HepG2 (cell line): ENCODE results near the gene COPS3. TPM values are rescaled to one million over a fixed set of nuclear protein-coding genes. Genes with fewer than 3 reads are reported as not detected.

ENCODE experiments used
- AHR ChIP-seq: IDR thresholded peaks from 2 replicates; pipeline ENCODE4 v1.6.1; 2018; ENCODE audit warnings: missing genetic modification reagents, missing compliant biosample characterization
- FOSL2 ChIP-seq: sonication (generic); formaldehyde crosslinking; IDR thresholded peaks from 2 replicates; pipeline ENCODE4 v1.4.0; 2020; ENCODE audit warnings: missing genetic modification reagents
- FOXP1 ChIP-seq, 2 experiments: fragments of 450-650 bp in 1 of 2; IDR thresholded peaks; 2 replicates each; pipeline ENCODE4 v1.6.1; 2017 to 2018; ENCODE audit warnings: antibody characterized with exemption in 1 of 2
- HNF4A ChIP-seq: sonication (generic); formaldehyde crosslinking; IDR thresholded peaks from 2 replicates; pipeline ENCODE4 v1.4.0; 2020; ENCODE audit warnings: missing genetic modification reagents
- JDP2 ChIP-seq: sonication (generic); formaldehyde crosslinking; IDR thresholded peaks from 2 replicates; pipeline ENCODE4 v1.8.1; 2022; ENCODE audit warnings: missing genetic modification reagents, borderline replicate concordance
- PAWR ChIP-seq: sonication (generic); formaldehyde crosslinking; IDR thresholded peaks from 2 replicates; pipeline ENCODE4 v1.4.0; 2020; ENCODE audit warnings: missing genetic modification reagents, mild to moderate bottlenecking, borderline replicate concordance
- SMARCE1 ChIP-seq: fragments of 450-650 bp; IDR thresholded peaks from 2 replicates; pipeline ENCODE4 v1.6.1; 2017; ENCODE audit warnings: borderline replicate concordance
- SSRP1 ChIP-seq: IDR thresholded peaks from 2 replicates; pipeline ENCODE4 v1.6.1; 2016; ENCODE audit warnings: control low read depth
- TBP ChIP-seq: sonication (generic); formaldehyde crosslinking; IDR thresholded peaks from 2 replicates; pipeline ENCODE4 v1.5.0; 2020; ENCODE audit warnings: missing genetic modification reagents
- TOE1 ChIP-seq: sonication (generic); formaldehyde crosslinking; IDR thresholded peaks from 2 replicates; pipeline ENCODE4 v1.4.0; 2020; ENCODE audit warnings: mild to moderate bottlenecking, missing genetic modification reagents
- ZFAT ChIP-seq: sonication (generic); formaldehyde crosslinking; conservative IDR thresholded peaks from 2 replicates; pipeline ENCODE4 v1.8.1; 2023; ENCODE audit warnings: missing genetic modification reagents, inconsistent platforms
- ZNF160 ChIP-seq: sonication (generic); formaldehyde crosslinking; IDR thresholded peaks from 2 replicates; pipeline ENCODE4 v1.8.0; 2022; ENCODE audit warnings: mild to moderate bottlenecking, inconsistent platforms, missing genetic modification reagents
- ZNF451 ChIP-seq: sonication (generic); formaldehyde crosslinking; IDR thresholded peaks from 2 replicates; pipeline ENCODE4 v1.5.0; 2020; ENCODE audit warnings: mild to moderate bottlenecking, missing genetic modification reagents
- ZNF7 ChIP-seq: IDR thresholded peaks from 2 replicates; pipeline ENCODE4 v1.6.1; 2016; ENCODE audit warnings: missing biosample characterization, missing genetic modification reagents
- ZXDC ChIP-seq: sonication (generic); formaldehyde crosslinking; IDR thresholded peaks from 2 replicates; pipeline ENCODE4 v1.5.0; 2020; ENCODE audit warnings: mild to moderate bottlenecking, missing genetic modification reagents
- polyA plus RNA-seq, 8 experiments: library from polyadenylated mRNA; depleted of rRNA in 3 of 8; stranded (reverse) in 7 of 8; unstranded in 1 of 8; fragments of >200 nt; fragmentation: Illumina TruSeq in 4 of 8; extraction: Trizol in 4 of 8; gene quantifications; 2 replicates each; pipeline versions ENCODE4 v1.2.1 to v1.2.3, GENCODE V29; 2011 to 2016; ENCODE audit warnings: low read depth in 4 of 8, missing spikeins in 1 of 8, mixed read lengths in 1 of 8; ENCODE audit not compliant: insufficient read depth in 1 of 8
- total RNA-seq, 5 experiments: library from RNA; depleted of rRNA; stranded (reverse); fragments of >200 nt; fragmentation: Illumina TruSeq; extraction: Trizol; gene quantifications; 2 replicates each; pipeline ENCODE4 v1.2.3, GENCODE V29; 2016; ENCODE audit warnings: low read depth in 1 of 5
- TF ChIP-seq, protein P1 (sequence below): sonication (generic); formaldehyde crosslinking; conservative IDR thresholded peaks from 2 replicates; pipeline ENCODE4 v1.8.1; 2023; ENCODE audit warnings: missing genetic modification reagents
- TF ChIP-seq, protein P2 (sequence below): IDR thresholded peaks from 2 replicates; pipeline ENCODE4 v1.6.1; 2012; ENCODE audit warnings: inconsistent platforms
- TF ChIP-seq, protein P3 (sequence below): sonication (generic); formaldehyde crosslinking; IDR thresholded peaks from 2 replicates; pipeline ENCODE4 v1.5.0; 2020; ENCODE audit warnings: mild to moderate bottlenecking, missing genetic modification reagents, borderline replicate concordance

COPS3 gene
- total and polyA plus RNA-seq, 2 of the 13 experiments (the other 11 are each of a cell fraction or from before 2014, with no cell fraction given): 46.3 to 103 TPM

GRCh38 chr17:17237026-17237799 lies 43.8 kb downstream of the COPS3 start, which contains the start of gene FLCN (continued):
- TF ChIP-seq ZFAT (CRISPR knock-in tag): no peak
- no peak for TF ChIP-seq ZNF7 (CRISPR knock-in tag)
- no peak for TF ChIP-seq ZXDC (CRISPR knock-in tag)
- TF ChIP-seq AHR: no peak; the same call in 1 of the 2 replicates
- TF ChIP-seq, protein P1, sequence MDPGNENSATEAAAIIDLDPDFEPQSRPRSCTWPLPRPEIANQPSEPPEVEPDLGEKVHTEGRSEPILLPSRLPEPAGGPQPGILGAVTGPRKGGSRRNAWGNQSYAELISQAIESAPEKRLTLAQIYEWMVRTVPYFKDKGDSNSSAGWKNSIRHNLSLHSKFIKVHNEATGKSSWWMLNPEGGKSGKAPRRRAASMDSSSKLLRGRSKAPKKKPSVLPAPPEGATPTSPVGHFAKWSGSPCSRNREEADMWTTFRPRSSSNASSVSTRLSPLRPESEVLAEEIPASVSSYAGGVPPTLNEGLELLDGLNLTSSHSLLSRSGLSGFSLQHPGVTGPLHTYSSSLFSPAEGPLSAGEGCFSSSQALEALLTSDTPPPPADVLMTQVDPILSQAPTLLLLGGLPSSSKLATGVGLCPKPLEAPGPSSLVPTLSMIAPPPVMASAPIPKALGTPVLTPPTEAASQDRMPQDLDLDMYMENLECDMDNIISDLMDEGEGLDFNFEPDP (CRISPR knock-in tag): peak; percentile 85; the same call in 1 of the 2 replicates
- TF ChIP-seq, protein P2, sequence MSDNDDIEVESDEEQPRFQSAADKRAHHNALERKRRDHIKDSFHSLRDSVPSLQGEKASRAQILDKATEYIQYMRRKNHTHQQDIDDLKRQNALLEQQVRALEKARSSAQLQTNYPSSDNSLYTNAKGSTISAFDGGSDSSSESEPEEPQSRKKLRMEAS: peak; percentile 61
- no peak for TF ChIP-seq HNF4A (CRISPR knock-in tag)
- no peak for TF ChIP-seq TBP
- TF ChIP-seq JDP2 (CRISPR knock-in tag): no peak
- TF ChIP-seq SMARCE1: no peak
- no peak for TF ChIP-seq FOXP1 (IDR thresholded peaks at IDR 0.05)
- TF ChIP-seq FOXP1 (CRISPR knock-in tag; IDR thresholded peaks at IDR 0.05): no peak
- TF ChIP-seq FOSL2 (CRISPR knock-in tag): 0 out of 2 replicates have a peak, but pooled peaks have one; percentile 22
- TF ChIP-seq, protein P3, sequence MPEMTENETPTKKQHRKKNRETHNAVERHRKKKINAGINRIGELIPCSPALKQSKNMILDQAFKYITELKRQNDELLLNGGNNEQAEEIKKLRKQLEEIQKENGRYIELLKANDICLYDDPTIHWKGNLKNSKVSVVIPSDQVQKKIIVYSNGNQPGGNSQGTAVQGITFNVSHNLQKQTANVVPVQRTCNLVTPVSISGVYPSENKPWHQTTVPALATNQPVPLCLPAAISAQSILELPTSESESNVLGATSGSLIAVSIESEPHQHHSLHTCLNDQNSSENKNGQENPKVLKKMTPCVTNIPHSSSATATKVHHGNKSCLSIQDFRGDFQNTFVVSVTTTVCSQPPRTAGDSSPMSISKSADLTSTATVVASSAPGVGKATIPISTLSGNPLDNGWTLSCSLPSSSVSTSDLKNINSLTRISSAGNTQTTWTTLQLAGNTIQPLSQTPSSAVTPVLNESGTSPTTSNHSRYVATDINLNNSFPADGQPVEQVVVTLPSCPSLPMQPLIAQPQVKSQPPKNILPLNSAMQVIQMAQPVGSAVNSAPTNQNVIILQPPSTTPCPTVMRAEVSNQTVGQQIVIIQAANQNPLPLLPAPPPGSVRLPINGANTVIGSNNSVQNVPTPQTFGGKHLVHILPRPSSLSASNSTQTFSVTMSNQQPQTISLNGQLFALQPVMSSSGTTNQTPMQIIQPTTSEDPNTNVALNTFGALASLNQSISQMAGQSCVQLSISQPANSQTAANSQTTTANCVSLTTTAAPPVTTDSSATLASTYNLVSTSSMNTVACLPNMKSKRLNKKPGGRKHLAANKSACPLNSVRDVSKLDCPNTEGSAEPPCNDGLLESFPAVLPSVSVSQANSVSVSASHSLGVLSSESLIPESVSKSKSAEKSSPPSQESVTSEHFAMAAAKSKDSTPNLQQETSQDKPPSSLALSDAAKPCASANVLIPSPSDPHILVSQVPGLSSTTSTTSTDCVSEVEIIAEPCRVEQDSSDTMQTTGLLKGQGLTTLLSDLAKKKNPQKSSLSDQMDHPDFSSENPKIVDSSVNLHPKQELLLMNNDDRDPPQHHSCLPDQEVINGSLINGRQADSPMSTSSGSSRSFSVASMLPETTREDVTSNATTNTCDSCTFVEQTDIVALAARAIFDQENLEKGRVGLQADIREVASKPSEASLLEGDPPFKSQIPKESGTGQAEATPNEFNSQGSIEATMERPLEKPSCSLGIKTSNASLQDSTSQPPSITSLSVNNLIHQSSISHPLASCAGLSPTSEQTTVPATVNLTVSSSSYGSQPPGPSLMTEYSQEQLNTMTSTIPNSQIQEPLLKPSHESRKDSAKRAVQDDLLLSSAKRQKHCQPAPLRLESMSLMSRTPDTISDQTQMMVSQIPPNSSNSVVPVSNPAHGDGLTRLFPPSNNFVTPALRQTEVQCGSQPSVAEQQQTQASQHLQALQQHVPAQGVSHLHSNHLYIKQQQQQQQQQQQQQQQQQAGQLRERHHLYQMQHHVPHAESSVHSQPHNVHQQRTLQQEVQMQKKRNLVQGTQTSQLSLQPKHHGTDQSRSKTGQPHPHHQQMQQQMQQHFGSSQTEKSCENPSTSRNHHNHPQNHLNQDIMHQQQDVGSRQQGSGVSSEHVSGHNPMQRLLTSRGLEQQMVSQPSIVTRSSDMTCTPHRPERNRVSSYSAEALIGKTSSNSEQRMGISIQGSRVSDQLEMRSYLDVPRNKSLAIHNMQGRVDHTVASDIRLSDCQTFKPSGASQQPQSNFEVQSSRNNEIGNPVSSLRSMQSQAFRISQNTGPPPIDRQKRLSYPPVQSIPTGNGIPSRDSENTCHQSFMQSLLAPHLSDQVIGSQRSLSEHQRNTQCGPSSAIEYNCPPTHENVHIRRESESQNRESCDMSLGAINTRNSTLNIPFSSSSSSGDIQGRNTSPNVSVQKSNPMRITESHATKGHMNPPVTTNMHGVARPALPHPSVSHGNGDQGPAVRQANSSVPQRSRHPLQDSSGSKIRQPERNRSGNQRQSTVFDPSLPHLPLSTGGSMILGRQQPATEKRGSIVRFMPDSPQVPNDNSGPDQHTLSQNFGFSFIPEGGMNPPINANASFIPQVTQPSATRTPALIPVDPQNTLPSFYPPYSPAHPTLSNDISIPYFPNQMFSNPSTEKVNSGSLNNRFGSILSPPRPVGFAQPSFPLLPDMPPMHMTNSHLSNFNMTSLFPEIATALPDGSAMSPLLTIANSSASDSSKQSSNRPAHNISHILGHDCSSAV (CRISPR knock-in tag): no peak
- TF ChIP-seq ZNF160 (CRISPR knock-in tag): peak; percentile 24; the same call in 1 of the 2 replicates
- no peak for TF ChIP-seq SSRP1 (CRISPR knock-in tag)
- TF ChIP-seq PAWR (CRISPR knock-in tag): no peak
- TF ChIP-seq ZNF451 (CRISPR knock-in tag): no peak
- no peak for TF ChIP-seq TOE1
